Upper lobe of left lung (tissue), 6 donors: ENCODE measurements around the gene CTBP1. TPM values are rescaled to one million over a fixed set of nuclear protein-coding genes. Genes with fewer than 3 reads are reported as not detected.

Experiments used
- ATAC-seq, 2 donors: fragments of 200-7000 bp; cut with Tn5 transposase; one replicate each; pipeline ENCODE4 v1.9.1; 2022; ENCODE audit warnings: mild to moderate bottlenecking in 2 of 2, moderate library complexity in 2 of 2; ENCODE audit not compliant: low FRiP score in 2 of 2
- DNase-seq, 2 donors: peaks; one replicate each; pipeline ENCODE4 v3.0.0-alpha.2; 2019 to 2020
- H3K27ac ChIP-seq, 4 donors: fragments of 200-600 bp; sonication (generic); one replicate each; pipeline ENCODE4 v1.5.1; 2016 to 2019
- H3K27me3 ChIP-seq, 4 donors: fragments of 200-600 bp; sonication (generic); one replicate each; pipeline ENCODE4 v1.5.1; 2017 to 2019
- H3K36me3 ChIP-seq, 4 donors: fragments of 200-600 bp; sonication (generic); one replicate each; pipeline ENCODE4 v1.5.1; 2016 to 2019
- H3K4me1 ChIP-seq, 4 donors: fragments of 200-600 bp; sonication (generic); one replicate each; pipeline ENCODE4 v1.5.1; 2018 to 2019
- H3K4me3 ChIP-seq, 4 donors: fragments of 200-600 bp; sonication (generic); one replicate each; pipeline ENCODE4 v1.5.1; 2017 to 2019; ENCODE audit warnings: mild to moderate bottlenecking in 2 of 4, moderate library complexity in 1 of 4
- H3K9me3 ChIP-seq, 4 donors: fragments of 200-600 bp; sonication (generic); one replicate each; pipeline ENCODE4 v1.5.1; 2018 to 2019
- EP300 ChIP-seq, 4 donors: sonication (generic); formaldehyde crosslinking; IDR thresholded peaks; one replicate each; pipeline ENCODE4 v1.5.1; 2017; ENCODE audit warnings: antibody characterized with exemption in 4 of 4, control low read depth in 2 of 4
- POLR2A ChIP-seq, 4 donors: fragments of 450-650 bp; IDR thresholded peaks; one replicate each; pipeline ENCODE4 v1.5.1; 2016 to 2017; ENCODE audit warnings: antibody characterized with exemption in 4 of 4, mild to moderate bottlenecking in 2 of 4
- POLR2AphosphoS5 ChIP-seq, 2 donors: sonication (generic); formaldehyde crosslinking; IDR thresholded peaks; one replicate each; pipeline ENCODE4 v1.5.1; 2017; ENCODE audit warnings: antibody characterized with exemption in 2 of 2
- WGBS, 2 donors: methylation state at CpG; one replicate each; pipeline ENCODE4 v1.1.5; 2017 to 2018; 5-methylcytosine and 5-hydroxymethylcytosine counted together
- total RNA-seq, 6 donors: library from RNA; depleted of rRNA in 4 of 6; stranded (reverse); fragments of >200 nt in 4 of 6; gene quantifications; one replicate each; pipeline versions ENCODE4 v1.1.0 to v1.2.1, GENCODE V29; 2016 to 2021
- TF ChIP-seq, protein P1 (sequence below), 6 experiments: fragments of 450-650 bp in 4 of 6; fragments of 200-600 bp in 2 of 6; sonication (generic) in 2 of 6; IDR thresholded peaks; one replicate each; pipeline ENCODE4 v1.5.1; 2016 to 2019; ENCODE audit warnings: antibody characterized with exemption in 6 of 6
- donor health status: DM: no; HTN: no; CAD: no; lungs with moderate emphysema.
- donor health status: DM: no; HTN: yes; CAD: no; lungs with severe emphysema.

CTBP1 gene
- total RNA-seq, 6 donors from 2014 or later = 142 to 483 (median 213) TPM

DNA sequence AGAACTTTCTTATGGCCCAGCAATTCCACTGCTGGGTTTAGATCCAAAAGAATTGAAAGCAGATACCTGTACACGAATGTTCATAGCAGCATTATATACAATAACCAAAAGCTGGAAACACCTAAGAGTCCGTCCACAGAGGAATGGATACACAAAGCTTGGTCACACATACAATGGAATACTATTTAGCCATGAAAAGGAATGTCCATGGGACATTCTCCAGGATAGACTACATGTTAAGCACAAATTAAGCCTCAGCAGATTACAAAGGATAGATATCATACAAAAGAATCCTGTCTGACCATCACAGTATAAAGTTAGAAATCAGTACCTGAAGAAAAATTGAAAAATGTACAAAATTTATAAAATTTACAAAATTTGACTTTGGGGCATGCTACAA lies 28.1 kb upstream of the CTBP1 start:
- no peak overlapping the region for H3K4me3 ChIP-seq
- no peaks in the 10 kb centered on the region for H3K27me3 ChIP-seq
- H3K27ac ChIP-seq = no peak overlapping the region
- DNase-seq (no peak), ATAC-seq (no peak)
- H3K4me1 ChIP-seq = no peaks in the 10 kb centered on the region
- H3K9me3 ChIP-seq = no peaks in the 10 kb centered on the region
- no peak for TF ChIP-seq POLR2A (IDR thresholded peaks at IDR 0.05)
- TF ChIP-seq, protein P1, sequence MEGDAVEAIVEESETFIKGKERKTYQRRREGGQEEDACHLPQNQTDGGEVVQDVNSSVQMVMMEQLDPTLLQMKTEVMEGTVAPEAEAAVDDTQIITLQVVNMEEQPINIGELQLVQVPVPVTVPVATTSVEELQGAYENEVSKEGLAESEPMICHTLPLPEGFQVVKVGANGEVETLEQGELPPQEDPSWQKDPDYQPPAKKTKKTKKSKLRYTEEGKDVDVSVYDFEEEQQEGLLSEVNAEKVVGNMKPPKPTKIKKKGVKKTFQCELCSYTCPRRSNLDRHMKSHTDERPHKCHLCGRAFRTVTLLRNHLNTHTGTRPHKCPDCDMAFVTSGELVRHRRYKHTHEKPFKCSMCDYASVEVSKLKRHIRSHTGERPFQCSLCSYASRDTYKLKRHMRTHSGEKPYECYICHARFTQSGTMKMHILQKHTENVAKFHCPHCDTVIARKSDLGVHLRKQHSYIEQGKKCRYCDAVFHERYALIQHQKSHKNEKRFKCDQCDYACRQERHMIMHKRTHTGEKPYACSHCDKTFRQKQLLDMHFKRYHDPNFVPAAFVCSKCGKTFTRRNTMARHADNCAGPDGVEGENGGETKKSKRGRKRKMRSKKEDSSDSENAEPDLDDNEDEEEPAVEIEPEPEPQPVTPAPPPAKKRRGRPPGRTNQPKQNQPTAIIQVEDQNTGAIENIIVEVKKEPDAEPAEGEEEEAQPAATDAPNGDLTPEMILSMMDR (IDR thresholded peaks at IDR 0.05) = no peak
- no peak for TF ChIP-seq POLR2AphosphoS5 (IDR thresholded peaks at IDR 0.05)
- TF ChIP-seq EP300 (IDR thresholded peaks at IDR 0.05) = no peak
- 93 to 98% methylated on average over 2 of the region's 2 CpGs for WGBS, 2 donors
- H3K36me3 ChIP-seq = no peaks in the 10 kb centered on the region

DNA sequence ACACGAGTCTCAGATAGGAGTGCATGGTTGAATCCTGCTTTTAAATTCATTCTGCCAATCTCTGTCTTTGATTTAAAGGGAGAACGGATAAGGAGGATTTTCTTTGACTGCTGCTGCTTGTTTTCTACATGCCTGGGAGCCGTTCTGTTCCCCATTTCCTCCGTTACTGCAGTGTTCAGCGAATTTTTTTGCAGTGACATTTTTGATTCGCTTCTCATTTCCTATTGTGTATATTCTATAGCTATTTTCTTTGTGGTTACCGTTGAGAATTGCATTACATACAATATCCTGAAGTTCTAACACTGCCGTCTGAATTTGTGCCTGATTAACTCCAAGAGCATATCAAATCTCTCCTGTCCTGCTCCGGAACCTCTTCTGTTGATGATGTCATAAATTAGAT lies 25.9 kb upstream of the CTBP1 start:
- DNase-seq = no peak
- no peaks in the 10 kb centered on the region for H3K27me3 ChIP-seq
- WGBS, 2 donors = 76 to 80% methylated on average over 9 of the region's 9 CpGs
- no peak for ATAC-seq
- no peaks in the 10 kb centered on the region for H3K4me1 ChIP-seq
- H3K27ac ChIP-seq = no peak overlapping the region
- no peaks in the 10 kb centered on the region for H3K36me3 ChIP-seq
- H3K4me3 ChIP-seq = no peak overlapping the region
- TF ChIP-seq POLR2AphosphoS5 (IDR thresholded peaks at IDR 0.05) = no peak
- TF ChIP-seq EP300 (IDR thresholded peaks at IDR 0.05) = no peak
- TF ChIP-seq, protein P1 (IDR thresholded peaks at IDR 0.05) = no peak
- TF ChIP-seq POLR2A (IDR thresholded peaks at IDR 0.05) = no peak
- H3K9me3 ChIP-seq = no peaks in the 10 kb centered on the region

DNA sequence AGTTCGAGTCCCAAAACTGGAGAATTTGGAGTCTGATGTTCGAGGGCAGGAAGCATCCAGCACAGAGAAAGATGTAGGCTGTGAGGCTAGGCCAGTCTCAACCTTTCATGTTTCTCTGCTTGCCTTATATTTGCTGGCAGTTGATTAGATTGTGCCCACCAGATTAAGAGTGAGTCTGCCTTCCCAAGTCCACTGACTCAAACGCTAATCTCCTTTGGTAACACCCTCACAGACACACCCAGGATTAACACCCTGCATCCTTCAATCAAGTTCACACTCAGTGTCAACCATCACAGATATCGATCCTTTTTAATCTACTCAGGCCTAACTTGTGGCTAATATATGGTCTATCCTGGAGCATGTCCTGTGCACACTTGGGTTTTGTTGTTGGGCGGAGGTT lies 22.8 kb upstream of the CTBP1 start:
- Histone ChIP-seq H3K4me1 (no peaks in the 10 kb centered on the region), H3K27ac (no peak overlapping the region), H3K36me3 (no peaks in the 10 kb centered on the region), H3K27me3 (no peaks in the 10 kb centered on the region), H3K4me3 (no peak overlapping the region), H3K9me3 (no peaks in the 10 kb centered on the region)
- no peak for ATAC-seq
- DNase-seq = no peak
- TF ChIP-seq EP300 (IDR thresholded peaks at IDR 0.05) (no peak), POLR2A (IDR thresholded peaks at IDR 0.05) (no peak), POLR2AphosphoS5 (IDR thresholded peaks at IDR 0.05) (no peak)
- TF ChIP-seq, protein P1 (IDR thresholded peaks at IDR 0.05) = no peak
- WGBS, 2 donors = 90 to 98% methylated on average over 5 of the region's 5 CpGs

DNA sequence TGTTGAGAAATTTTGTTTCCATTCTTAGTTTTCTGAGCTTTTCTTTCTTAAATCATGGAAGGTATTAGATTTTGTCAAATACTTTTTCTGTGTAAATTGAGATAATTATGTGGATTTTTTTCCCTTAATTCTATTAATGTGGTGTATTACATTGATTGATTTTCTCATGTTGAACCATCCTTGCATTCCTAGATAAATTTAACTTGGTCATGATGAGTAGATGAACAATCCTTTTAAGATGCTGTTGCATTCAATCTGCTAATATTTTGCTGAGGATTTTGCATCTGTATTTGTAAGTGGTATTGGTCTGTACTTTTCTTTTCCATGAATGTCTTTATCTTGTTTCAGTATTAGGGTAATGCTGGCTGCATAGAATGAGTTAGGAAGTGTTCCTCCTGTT lies 20.3 kb upstream of the CTBP1 start:
- Histone ChIP-seq H3K36me3 (no peaks in the 10 kb centered on the region), H3K9me3 (no peaks in the 10 kb centered on the region), H3K27ac (no peak overlapping the region), H3K4me1 (no peaks in the 10 kb centered on the region), H3K27me3 (no peaks in the 10 kb centered on the region), H3K4me3 (no peak overlapping the region)
- ATAC-seq (no peak), DNase-seq (no peak)
- TF ChIP-seq POLR2AphosphoS5 (IDR thresholded peaks at IDR 0.05) = no peak

DNA sequence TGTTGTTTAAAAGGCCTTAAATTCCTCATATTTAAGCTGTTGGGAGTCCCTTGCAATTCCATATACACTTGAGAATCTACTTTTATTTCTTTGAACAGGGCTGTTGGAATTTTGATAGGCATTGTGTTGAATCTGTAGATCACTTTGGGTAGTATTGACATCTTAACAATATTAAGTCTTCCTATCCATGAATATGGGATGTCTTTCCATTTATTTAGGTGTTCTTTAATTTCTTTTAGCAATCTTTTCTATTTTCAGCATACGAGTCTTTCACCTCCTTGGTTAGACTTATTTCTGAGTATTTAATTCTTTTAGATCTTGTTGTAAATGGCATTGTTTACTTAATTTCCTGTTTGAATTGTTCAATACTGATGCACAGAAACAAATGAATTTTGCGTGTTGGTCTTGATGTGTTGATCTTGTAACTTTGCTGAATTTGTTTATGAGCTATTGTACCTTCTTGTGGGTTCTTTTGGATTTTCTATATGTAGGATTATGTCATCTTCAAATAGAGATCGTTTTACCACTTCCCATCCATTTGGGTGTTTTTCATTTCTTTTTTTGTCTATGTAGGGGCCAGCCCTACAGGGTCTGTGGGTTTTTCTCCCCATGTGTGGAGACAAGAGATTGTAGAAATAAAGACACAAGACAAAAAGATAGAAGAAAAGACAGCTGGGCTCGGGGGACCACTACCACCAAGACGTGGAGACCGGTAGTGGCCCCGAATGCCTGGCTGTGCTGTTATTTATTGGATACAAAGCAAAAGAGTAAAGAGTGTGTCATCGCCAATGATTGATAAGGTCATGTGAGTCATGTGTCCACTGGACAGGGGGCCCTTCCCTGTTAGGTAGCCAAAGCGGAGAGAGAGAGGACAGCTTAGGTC lies 18.2 kb upstream of the CTBP1 start:
- TF ChIP-seq POLR2AphosphoS5 (IDR thresholded peaks at IDR 0.05) = no peak
- TF ChIP-seq, protein P1 (IDR thresholded peaks at IDR 0.05) = no peak
- TF ChIP-seq EP300 (IDR thresholded peaks at IDR 0.05) = no peak
- no peak for TF ChIP-seq POLR2A (IDR thresholded peaks at IDR 0.05)
- no peak overlapping the region for H3K4me3 ChIP-seq
- H3K27ac ChIP-seq = no peak overlapping the region
- no peaks in the 10 kb centered on the region for H3K36me3 ChIP-seq
- WGBS, 2 donors = 82% methylated on average over 9 of the region's 9 CpGs
- ATAC-seq = no peak
- H3K9me3 ChIP-seq = no peaks in the 10 kb centered on the region
- no peaks in the 10 kb centered on the region for H3K4me1 ChIP-seq
- no peak for DNase-seq
- no peaks in the 10 kb centered on the region for H3K27me3 ChIP-seq
